Endothelial cell of coronary artery (primary cell): Measurements from ENCODE around the gene SAPCD1. TPM values are rescaled to one million over a fixed set of nuclear protein-coding genes. Genes with fewer than 3 reads are reported as not detected.

Experiments
- total RNA-seq: library from RNA; depleted of rRNA; stranded (reverse); fragments of >200 nt; gene quantifications from 2 replicates; pipeline ENCODE4 v1.2.3, GENCODE V29; 2014

SAPCD1 gene
- total RNA-seq = 0.81 and 1.3 TPM in 2 replicates

DNA sequence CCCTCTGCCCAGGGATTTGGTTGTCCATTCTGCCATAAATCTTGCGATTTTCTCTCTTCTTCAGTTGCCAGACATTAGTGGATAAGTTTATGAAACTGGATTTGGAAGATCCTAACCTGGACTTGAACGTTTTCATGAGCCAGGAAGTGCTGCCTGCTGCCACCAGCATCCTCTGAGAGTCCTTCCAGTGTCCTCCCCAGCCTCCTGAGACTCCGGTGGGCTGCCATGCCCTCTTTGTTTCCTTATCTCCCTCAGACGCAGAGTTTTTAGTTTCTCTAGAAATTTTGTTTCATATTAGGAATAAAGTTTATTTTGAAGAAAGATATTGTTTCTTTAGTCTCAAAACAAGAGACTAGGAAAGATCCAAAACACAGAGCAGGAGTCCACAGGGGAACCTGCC, at the start of gene SAPCD1:
Gene SAPCD1, plus strand, starts transcription at position 301 of the 400 bp plus-strand sequence. CDS start 399 bp downstream, outside the sequence.

DNA sequence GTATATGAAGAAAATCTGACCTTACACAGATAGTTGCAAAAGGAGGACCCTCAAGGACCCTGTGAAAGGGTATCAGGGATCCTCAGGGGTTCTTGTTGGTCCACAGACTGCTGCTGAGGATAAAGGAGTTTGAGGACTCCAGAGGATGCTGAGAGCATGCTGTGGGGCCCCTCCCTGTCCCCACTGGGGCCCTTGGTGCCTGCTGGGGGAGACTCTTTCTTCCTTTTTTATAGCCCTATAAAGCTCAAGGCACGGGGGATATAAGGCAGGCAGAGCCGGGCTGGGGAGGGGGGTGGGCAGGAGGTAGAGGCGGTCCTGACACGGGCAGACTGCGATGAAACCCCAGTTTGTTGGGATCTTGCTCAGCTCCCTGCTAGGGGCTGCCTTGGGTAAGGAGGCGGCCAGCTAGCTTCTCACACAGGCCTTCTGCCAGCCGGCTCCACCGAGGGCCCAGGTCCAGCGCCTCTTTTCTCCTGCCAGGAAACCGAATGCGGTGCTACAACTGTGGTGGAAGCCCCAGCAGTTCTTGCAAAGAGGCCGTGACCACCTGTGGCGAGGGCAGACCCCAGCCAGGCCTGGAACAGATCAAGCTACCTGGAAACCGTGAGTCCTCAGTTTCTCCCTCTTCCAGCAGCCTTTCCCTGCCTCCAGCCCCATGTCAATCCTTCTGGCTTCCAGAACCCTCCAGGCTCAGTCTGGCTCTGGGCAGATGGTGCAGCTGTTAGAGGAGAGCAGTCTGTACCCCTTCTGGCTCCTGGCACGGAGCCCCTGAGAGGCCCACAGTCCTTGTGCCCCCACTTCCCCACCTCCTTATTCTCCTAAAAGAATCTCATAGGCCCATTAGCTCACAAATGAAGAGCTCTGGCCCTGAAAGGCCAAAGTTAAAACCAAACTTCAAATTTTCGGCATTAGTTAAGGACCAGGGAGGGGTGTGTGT, 47.2 kb upstream of the SAPCD1 start, which contains the start of gene LY6G6D:
Gene LY6G6D, plus strand, starts transcription at position 327 of the 937 bp plus-strand sequence. Its CDS starts 8 bp downstream, at position 335.

DNA sequence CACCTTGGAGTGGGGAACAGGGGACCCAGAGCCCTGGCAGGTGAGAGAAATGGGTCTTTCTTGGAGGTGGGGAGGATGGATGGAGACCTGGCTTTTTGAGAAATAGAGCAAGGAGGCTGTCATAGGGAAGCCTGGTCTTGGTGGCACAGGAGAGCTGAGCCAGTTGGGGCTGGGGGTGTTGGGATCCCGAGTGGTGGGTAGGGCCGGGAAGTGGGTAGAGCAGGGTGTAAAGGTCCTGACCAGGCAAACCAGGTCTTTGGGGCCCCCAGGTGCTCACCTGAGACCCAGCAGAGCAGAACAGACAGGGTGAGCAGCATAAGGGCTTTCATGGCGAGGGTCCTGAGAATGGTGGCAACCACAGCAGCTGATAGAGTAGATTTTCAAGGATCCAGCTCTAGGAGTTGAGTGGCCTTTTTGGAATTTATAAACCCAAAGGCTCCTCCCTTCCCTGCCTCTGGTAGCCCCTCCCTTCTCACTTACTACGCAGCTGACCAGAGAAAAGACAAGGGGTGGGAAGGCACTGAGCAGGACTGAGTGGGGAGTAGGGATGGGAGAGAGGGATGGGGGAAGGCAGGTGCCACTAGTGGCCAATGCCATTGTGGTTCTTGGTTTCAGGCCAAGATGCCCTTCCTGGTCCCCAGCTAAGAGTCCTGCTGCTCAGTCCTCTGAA, 41.0 kb upstream of the SAPCD1 start, which contains the start of gene LY6G6C:
Gene LY6G6C, minus strand, starts transcription at position 396 of the 670 bp plus-strand sequence. Its CDS starts 67 bp downstream, at position 329.

DNA sequence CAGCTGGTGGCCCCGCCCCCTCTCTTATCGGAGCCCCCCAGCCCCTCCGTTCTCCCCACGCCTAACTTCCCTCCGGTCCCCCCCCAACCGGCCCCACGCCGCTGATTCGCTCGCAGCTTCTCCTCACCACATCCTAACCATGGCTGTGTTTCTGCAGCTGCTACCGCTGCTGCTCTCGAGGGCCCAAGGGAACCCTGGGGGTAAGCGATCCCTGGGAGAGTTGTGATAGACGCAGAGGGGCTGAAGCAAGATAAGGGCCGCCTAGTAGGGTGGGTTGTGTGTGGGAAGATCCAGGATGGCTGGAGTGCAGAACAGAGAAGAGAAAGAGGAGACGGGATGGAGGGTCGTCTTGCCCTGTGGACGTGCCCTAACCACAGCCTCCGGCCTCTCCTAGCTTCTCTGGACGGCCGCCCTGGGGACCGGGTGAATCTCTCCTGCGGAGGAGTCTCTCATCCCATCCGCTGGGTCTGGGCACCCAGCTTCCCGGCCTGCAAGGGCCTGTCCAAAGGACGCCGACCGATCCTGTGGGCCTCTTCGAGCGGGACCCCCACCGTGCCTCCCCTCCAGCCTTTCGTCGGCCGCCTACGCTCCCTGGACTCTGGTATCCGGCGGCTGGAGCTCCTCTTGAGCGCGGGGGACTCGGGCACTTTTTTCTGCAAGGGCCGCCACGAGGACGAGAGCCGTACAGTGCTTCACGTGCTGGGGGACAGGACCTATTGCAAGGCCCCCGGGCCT, 39.0 kb upstream of the SAPCD1 start, which contains the start of gene MPIG6B:
Gene MPIG6B, plus strand, starts transcription at position 129 of the 735 bp plus-strand sequence. Its CDS starts 11 bp downstream, at position 140.

DNA sequence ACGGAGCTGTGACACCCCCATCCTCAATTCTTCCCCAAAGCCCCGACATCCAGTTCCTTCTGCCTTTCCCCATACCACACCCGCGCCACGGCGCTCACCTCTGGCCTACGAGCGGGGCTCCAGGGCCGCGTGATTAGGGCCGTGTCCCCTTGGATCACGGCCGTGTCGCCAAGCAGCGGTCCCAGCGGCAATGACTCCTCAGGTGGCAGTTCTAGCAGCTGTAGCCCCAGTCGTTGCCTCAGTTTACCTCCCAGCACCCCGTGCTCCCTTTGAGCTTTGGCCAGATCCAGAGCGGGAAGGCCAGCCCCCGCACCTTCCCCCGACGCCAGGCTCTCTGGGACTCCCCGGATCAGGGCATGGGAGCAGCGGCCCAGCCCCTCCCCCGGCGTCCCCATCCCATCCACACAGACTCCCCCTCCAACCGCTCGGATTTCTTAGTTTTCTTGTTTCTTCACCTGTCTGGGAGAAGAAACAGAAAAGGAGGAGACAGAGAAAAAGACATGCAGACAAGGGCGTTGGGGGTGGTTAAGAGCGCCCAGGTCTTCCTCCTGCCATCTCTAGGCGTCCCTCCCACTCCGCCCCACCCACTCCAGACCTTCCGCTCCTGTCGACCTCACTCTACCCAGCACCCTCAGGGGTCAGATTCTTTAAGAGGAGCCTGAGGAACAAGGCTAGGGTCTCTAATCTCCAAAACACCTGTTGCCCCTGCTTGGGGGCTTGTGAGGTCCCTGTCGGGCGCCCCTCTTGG, 33.5 kb upstream of the SAPCD1 start, which contains the start of gene DDAH2:
Gene DDAH2, minus strand, starts transcription at position 533 of the 748 bp plus-strand sequence. Its CDS starts 138 bp downstream, at position 395.

DNA sequence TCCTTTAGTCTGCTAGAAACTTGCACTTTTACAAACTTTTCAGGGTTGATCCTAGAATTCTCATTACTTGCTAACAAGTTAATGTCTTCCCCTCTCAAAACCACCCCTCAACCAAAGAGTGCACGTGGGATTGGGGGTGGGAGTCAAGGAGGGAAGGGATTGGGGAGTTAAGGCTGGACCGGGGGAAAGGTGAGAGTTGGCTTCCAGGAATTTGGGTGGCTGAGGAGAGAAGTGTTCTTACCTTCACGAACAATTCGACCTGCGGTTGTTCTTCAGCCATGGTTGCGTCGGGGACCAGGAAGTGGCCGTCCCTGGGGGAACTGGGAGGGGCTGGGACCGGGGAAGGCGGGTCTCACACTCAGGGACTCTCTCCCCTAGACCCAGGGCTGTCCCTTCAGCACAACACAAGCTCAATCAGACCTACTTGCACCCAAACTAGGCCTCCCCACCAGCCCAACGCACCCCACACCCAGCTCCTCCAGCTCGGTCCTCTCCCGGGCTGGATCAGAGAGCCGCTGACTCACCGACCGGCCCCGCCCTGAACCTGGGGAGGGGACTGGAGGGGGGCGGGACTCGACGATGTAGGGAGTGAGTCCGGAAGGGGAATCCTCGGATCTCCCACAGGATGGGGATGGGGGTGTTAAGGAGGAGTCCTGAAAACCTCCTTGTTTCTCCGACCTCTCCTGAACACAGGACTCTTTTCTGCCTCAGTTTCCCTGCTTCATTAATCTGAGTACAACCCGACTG, 26.3 kb upstream of the SAPCD1 start, which contains the start of gene CLIC1:
Gene CLIC1, minus strand, starts transcription at position 510 of the 747 bp plus-strand sequence. Its CDS starts 230 bp downstream, at position 280.

DNA sequence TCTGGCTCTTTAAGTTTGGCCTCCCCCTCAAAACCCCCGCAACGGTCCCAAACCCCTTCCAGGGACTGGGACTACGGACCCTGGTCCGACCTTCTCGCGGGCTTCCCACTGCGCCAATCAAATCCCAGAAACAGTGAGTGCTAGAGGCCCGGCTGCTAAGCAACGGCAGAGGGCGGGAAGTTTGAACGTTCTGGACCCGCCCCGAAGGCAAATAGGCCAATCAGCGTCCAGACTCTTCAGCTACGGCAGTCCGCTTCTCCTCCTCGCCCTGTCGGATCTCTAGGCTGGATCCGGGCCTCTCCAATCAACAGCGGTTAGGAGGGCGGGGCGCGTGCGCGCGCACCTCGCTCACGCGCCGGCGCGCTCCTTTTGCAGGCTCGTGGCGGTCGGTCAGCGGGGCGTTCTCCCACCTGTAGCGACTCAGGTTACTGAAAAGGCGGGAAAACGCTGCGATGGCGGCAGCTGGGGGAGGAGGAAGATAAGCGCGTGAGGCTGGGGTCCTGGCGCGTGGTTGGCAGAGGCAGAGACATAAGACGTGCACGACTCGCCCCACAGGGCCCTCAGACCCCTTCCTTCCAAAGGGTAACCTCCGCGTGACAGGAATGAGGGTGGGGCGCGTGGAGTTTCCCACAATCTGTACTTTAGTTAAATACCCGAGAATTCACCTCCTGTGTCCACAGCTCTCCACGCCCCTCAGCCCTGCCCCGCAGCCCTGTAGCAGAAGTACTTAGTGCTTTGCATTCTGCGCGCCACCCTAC, 22.6 kb upstream of the SAPCD1 start, which contains the start of gene MSH5:
Gene MSH5, plus strand, starts transcription at position 367 of the 758 bp plus-strand sequence. CDS start 462 bp downstream, outside the sequence.

DNA sequence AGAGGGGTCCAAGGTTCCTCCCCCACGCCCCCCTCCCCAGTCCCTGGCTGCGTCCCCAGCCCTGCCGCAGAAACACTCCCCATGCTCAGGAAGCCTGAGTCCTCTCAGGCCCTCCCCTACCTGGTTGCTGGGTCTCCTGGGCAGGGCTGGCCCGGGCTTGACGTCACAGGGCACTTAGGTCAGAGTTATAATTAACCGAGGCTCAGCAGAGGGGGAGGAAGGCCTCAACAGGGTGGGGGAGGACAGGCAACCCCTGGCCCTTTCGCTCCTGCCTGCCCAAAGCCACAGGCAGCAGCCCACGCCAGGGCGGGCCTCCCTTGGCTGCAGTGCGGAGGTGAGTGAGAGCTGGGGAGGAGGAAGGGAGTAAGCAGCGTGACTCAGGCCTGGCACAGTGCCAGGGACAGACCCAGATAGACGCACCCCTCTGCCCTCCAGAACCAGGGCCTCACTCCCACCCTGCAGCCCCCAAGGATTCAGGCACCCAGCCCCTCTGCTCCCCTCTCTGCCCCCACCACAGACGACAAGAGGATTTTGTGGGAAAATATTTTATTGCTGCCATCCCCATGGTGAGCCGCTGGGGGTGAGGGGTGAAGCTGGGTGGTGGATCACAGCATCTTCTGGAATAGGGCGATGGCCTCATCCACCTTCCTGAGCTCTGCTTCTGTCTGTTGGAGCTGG, 14.7 kb downstream of the SAPCD1 start, which contains the start of gene VWA7:
Gene VWA7, minus strand, starts transcription at position 340 of the 678 bp plus-strand sequence. CDS start 549 bp downstream, outside the sequence.

DNA sequence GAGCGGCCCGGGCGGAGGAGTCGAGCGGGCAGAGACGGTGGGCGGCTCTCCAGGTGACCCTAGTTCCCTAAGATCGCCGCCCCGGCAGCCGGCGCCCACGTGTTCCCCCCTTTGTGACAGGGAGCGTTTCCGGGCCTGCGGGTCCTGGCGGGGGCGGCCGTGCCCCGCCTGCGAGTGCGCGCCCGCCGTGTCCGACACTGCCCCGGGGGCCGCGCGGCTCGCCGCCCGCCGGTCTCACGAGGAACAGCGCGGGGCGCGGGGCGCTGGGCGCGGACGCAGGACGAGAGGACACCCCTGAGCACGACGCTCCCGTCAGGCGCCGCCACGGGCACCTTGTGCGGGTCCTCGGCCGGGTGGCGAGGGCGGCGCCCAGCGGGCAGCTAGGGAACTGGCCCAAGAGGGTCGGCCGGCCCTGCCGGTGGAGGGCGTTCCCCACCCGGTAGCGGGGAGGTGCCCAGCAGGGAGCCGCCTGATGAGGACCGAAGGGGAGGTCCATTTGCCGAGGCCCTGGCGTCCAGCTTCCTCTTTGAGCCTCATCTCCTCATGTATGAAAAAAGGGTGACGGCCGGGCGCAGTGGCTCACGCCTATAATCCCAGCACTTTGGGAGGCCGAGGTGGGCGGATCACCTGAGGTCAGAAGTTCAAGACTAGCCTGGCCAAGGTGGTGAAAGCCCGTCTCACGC, 33.3 kb downstream of the SAPCD1 start, which contains the start of gene VARS1:
Gene VARS1, minus strand, starts transcription at position 137 of the 683 bp plus-strand sequence. CDS start 535 bp downstream, outside the sequence.

DNA sequence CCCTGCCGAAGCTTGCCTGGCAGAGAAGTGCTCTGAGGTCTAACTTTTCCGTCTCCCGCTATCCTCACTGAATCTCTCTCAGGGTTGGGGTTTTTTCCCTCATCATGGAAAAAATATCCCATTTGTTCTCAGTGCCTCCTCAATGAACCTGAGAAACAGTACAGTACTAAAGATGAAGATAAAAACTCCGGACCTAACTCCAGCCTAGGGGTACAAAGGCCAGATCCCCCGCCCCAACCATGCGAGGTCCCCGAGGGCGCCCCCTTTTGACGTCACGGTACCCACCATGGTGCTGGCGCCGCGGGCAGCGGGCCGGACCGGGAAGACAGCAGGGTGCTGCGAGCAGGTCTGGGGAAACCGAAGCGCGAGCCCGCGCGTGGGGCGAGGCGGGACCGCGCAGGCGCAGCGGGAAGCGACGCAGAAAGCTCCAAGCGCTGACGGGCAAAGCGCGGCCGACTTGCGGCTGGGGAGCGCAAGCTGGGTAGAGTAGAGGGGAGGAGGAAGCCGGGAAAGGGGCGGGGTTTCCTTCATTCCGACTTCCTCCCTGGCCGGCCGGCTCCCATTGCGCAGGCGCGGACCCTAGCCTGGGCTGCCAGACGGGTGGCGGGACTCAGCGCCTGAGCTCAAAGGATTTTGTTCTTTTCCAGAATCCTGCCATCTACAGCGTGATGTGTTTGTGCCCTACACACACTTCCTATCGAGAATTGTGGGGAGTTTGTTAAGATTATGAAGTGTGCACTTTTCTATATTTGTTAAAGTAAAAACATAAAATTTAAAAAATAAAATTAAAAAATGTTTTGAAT, 44.2 kb downstream of the SAPCD1 start, which contains the start of gene LSM2:
Gene LSM2, minus strand, starts transcription at position 497 of the 803 bp plus-strand sequence. Its CDS starts 209 bp downstream, at position 288.

Other genes with a start within 250 kb of the SAPCD1 start
- not detected in 2 replicates for gene MCCD1, start 233.7 kb upstream of the SAPCD1 start, total RNA-seq
- 296 and 474 TPM in 2 replicates for gene DDX39B, start 220.7 kb upstream of the SAPCD1 start, total RNA-seq
- gene ATP6V1G2, start 216.0 kb upstream of the SAPCD1 start, total RNA-seq = 0.36 and 0.66 TPM in 2 replicates
- gene NFKBIL1, start 215.0 kb upstream of the SAPCD1 start, total RNA-seq = 24.7 and 29.7 TPM in 2 replicates
- gene LTA, start 190.4 kb upstream of the SAPCD1 start, total RNA-seq = not detected in 2 replicates
- gene TNF, start 187.1 kb upstream of the SAPCD1 start, total RNA-seq = not detected in 2 replicates
- 2.1 and 2.3 TPM in 2 replicates for gene LTB, start 180.2 kb upstream of the SAPCD1 start, total RNA-seq
- 0.72 and 1.0 TPM in 2 replicates for gene LST1, start 176.4 kb upstream of the SAPCD1 start, total RNA-seq
- not detected in 2 replicates for gene NCR3, start 169.7 kb upstream of the SAPCD1 start, total RNA-seq
- not detected in 2 replicates for gene AIF1, start 147.4 kb upstream of the SAPCD1 start, total RNA-seq
- 31.2 and 39.4 TPM in 2 replicates for gene PRRC2A, start 141.9 kb upstream of the SAPCD1 start, total RNA-seq
- gene BAG6, start 110.0 kb upstream of the SAPCD1 start, total RNA-seq = 84.7 and 106 TPM in 2 replicates
- gene APOM, start 106.8 kb upstream of the SAPCD1 start, total RNA-seq = 0.19 and 0.54 TPM in 2 replicates
- 18.3 and 21.0 TPM in 2 replicates for gene C6orf47, start 101.9 kb upstream of the SAPCD1 start, total RNA-seq
- gene GPANK1, start 97.7 kb upstream of the SAPCD1 start, total RNA-seq = 11.3 and 11.6 TPM in 2 replicates
- 88.2 and 101 TPM in 2 replicates for gene CSNK2B, start 96.6 kb upstream of the SAPCD1 start, total RNA-seq
- gene LY6G5B, start 92.7 kb upstream of the SAPCD1 start, total RNA-seq = 2.2 and 3.6 TPM in 2 replicates
- gene LY6G5C, start 81.6 kb upstream of the SAPCD1 start, total RNA-seq = 1.1 and 1.3 TPM in 2 replicates
- gene ABHD16A, start 59.3 kb upstream of the SAPCD1 start, total RNA-seq = 49.1 and 57.8 TPM in 2 replicates
- gene LY6G6F, start 55.8 kb upstream of the SAPCD1 start, total RNA-seq = not detected in 2 replicates
- gene LY6G6D, start 47.3 kb upstream of the SAPCD1 start, total RNA-seq = not detected in 2 replicates
- not detected in 2 replicates for gene LY6G6C, start 40.9 kb upstream of the SAPCD1 start, total RNA-seq
- gene MPIG6B, start 39.3 kb upstream of the SAPCD1 start, total RNA-seq = not detected in 2 replicates
- gene DDAH2, start 33.4 kb upstream of the SAPCD1 start, total RNA-seq = 82.0 and 106 TPM in 2 replicates
- gene CLIC1, start 26.1 kb upstream of the SAPCD1 start, total RNA-seq = 714 and 927 TPM in 2 replicates
- gene MSH5, start 22.7 kb upstream of the SAPCD1 start, total RNA-seq = 3.7 and 4.6 TPM in 2 replicates
- gene VWA7, start 14.7 kb downstream of the SAPCD1 start, total RNA-seq = 0.09 TPM in 1 of 2 replicates, not detected in the other
- gene VARS1, start 33.1 kb downstream of the SAPCD1 start, total RNA-seq = 64.4 and 67.7 TPM in 2 replicates
- gene LSM2, start 44.3 kb downstream of the SAPCD1 start, total RNA-seq = 33.2 and 44.6 TPM in 2 replicates
- gene HSPA1L, start 52.6 kb downstream of the SAPCD1 start, total RNA-seq = 0.72 and 0.85 TPM in 2 replicates
- gene HSPA1A, start 52.9 kb downstream of the SAPCD1 start, total RNA-seq = 73.9 and 103 TPM in 2 replicates
- gene HSPA1B, start 65.1 kb downstream of the SAPCD1 start, total RNA-seq = 73.8 and 84.7 TPM in 2 replicates
- gene NEU1, start 100.2 kb downstream of the SAPCD1 start, total RNA-seq = 38.6 and 40.2 TPM in 2 replicates
- gene SLC44A4, start 116.3 kb downstream of the SAPCD1 start, total RNA-seq = under 0.01 TPM in 1 of 2 replicates, not detected in the other
- gene EHMT2, start 135.0 kb downstream of the SAPCD1 start, total RNA-seq = 54.2 and 56.9 TPM in 2 replicates
- gene ZBTB12, start 139.4 kb downstream of the SAPCD1 start, total RNA-seq = 4.2 and 6.8 TPM in 2 replicates
- 0.19 TPM in 1 of 2 replicates, not detected in the other for gene C2, start 165.1 kb downstream of the SAPCD1 start, total RNA-seq
- 0.90 and 4.7 TPM in 2 replicates for gene CFB, start 183.4 kb downstream of the SAPCD1 start, total RNA-seq
- gene NELFE, start 196.3 kb downstream of the SAPCD1 start, total RNA-seq = 99.7 and 109 TPM in 2 replicates
- gene SKIC2, start 196.5 kb downstream of the SAPCD1 start, total RNA-seq = 40.9 and 43.4 TPM in 2 replicates
- gene DXO, start 209.5 kb downstream of the SAPCD1 start, total RNA-seq = 7.8 and 11.1 TPM in 2 replicates
- 0.99 and 2.0 TPM in 2 replicates for gene C4A, start 219.4 kb downstream of the SAPCD1 start, total RNA-seq